Adrenal gland (tissue), 12 donors: ENCODE measurements around the gene SPEG. TPM values are rescaled to one million over a fixed set of nuclear protein-coding genes. Genes with fewer than 3 reads are reported as not detected.
A peak's percentile ranks its signal among the peaks of the same experiment; 100 is the strongest.

Experiments
- DNase-seq, 7 donors: peaks; one replicate each; pipeline ENCODE4 v3.0.0-alpha.2; 2019 to 2020
- H3K27ac ChIP-seq, 5 donors: fragments of 200-600 bp; sonication (generic) in 4 of 5; 1 replicate in 3 of 5; 2 replicates in 2 of 5; pipeline versions ENCODE4 v1.5.1 to v1.8.0; 2016 to 2020; ENCODE audit warnings: mild to moderate bottlenecking in 1 of 5
- H3K27me3 ChIP-seq: fragments of 200-600 bp; 2 replicates; pipeline ENCODE4 v1.8.0; 2021
- H3K36me3 ChIP-seq, 2 donors: fragments of 200-600 bp; replicated peaks in 1 of 2; 1 replicate in 1 of 2; 2 replicates in 1 of 2; pipeline versions ENCODE4 v1.5.1 to v1.8.0; 2018 to 2022
- H3K4me1 ChIP-seq, 2 donors: fragments of 200-600 bp; replicated peaks in 1 of 2; 1 replicate in 1 of 2; 2 replicates in 1 of 2; pipeline versions ENCODE4 v1.5.1 to v1.8.0; 2018 to 2021
- H3K4me3 ChIP-seq, 4 donors: fragments of 200-600 bp; sonication (generic) in 3 of 4; one replicate each; pipeline ENCODE4 v1.5.1; 2016 to 2018
- H3K9me3 ChIP-seq, 3 donors: fragments of 200-600 bp; sonication (generic) in 1 of 3; replicated peaks in 1 of 3; 1 replicate in 2 of 3; 2 replicates in 1 of 3; pipeline versions ENCODE4 v1.5.1 to v1.8.0; 2016 to 2021
- CTCF ChIP-seq, 6 experiments: fragments of 450-650 bp in 4 of 6; fragments of 200-600 bp in 2 of 6; sonication (generic) in 1 of 6; IDR thresholded peaks; 1 replicate in 5 of 6; 2 replicates in 1 of 6; pipeline versions ENCODE4 v1.5.1 to v1.8.0; 2016 to 2021; ENCODE audit warnings: antibody characterized with exemption in 6 of 6, mild to moderate bottlenecking in 2 of 6, moderate library complexity in 1 of 6
- POLR2A ChIP-seq, 2 donors: fragments of 450-650 bp; IDR thresholded peaks; one replicate each; pipeline ENCODE4 v1.6.1; 2017; ENCODE audit warnings: antibody characterized with exemption in 2 of 2, mild to moderate bottlenecking in 2 of 2, moderate library complexity in 1 of 2
- WGBS, 4 donors: extraction: QIAGEN DNeasy Blood & Tissue Kit in 2 of 4; methylation state at CpG; one replicate each; pipeline versions ENCODE4 v1.1.5 to v1.1.7; 2013 to 2017; 5-methylcytosine and 5-hydroxymethylcytosine counted together
- intact Hi-C, 2 donors: fragments of 100-400 bp; cut with DNase I; formaldehyde crosslinking; loops; one replicate each; pipeline versions ENCODE4 v1.14.1 to v1.15.0; 2022 to 2023
- polyA plus RNA-seq, 3 donors: library from polyadenylated mRNA; stranded (reverse); fragments of 200-250 nt in 2 of 3; fragments of 350-450 nt in 1 of 3; fragmentation: Illumina TruSeq in 1 of 3; extraction: RNeasy Lipid Tissue Mini Kit (QIAGEN cat#74804) in 1 of 3; gene quantifications; one replicate each; pipeline ENCODE4 v1.2.3, GENCODE V29; 2013 to 2014
- total RNA-seq, 9 donors: library from RNA; depleted of rRNA in 4 of 9; stranded (reverse); fragments of >200 nt in 4 of 9; fragments of 120-200 nt in 1 of 9; fragmentation: NEBNext Ultra II Directional in 1 of 9; extraction: Animal tissue kit (Norgen Biotek cat#: 25700) in 1 of 9; gene quantifications; one replicate each; pipeline versions ENCODE4 v1.1.0 to v1.2.4, GENCODE V29; 2013 to 2023
- donor health status: healthy with polysubstance abuse.
- donor health status: Bipolar disorder and iron deficiency.
- donor health status: DM: yes; HTN: yes; CAD: no.
- donor health status: DM: no; HTN: no; CAD: no.
- donor health status: DM: no; HTN: no; CAD: no.
- donor health status: DM: yes; HTN: yes; CAD: no.

Gene SPEG
- total and polyA plus RNA-seq, 12 donors = 0.66 to 178 (median 5.5) TPM

- no peak overlapping the region for H3K4me3 ChIP-seq
- H3K9me3 ChIP-seq = no peaks in the 10 kb centered on the region
- H3K27ac ChIP-seq = no peak overlapping the region
- peaks cover 18% of the 10 kb centered on the region for H3K27me3 ChIP-seq
- WGBS, 4 donors = 20 to 50% (median 42%) methylated on average over 10 to 88 of the region's 88 CpGs
- H3K4me1 ChIP-seq = no peaks in the 10 kb centered on the region
- no peak for DNase-seq
- TF ChIP-seq CTCF (IDR thresholded peaks at IDR 0.05) (no peak), POLR2A (IDR thresholded peaks at IDR 0.05) (no peak)
- intact Hi-C loops = no loop called here
- H3K36me3 ChIP-seq = no peaks in the 10 kb centered on the region
Measured at GRCh38 chr2:219448099-219448775, 13.6 kb downstream of the SPEG start.

GRCh38 chr2:219448776-219449341 is 14.2 kb downstream of the SPEG start:
- Histone ChIP-seq H3K4me1 (no peaks in the 10 kb centered on the region), H3K27me3 (peaks cover 18% of the 10 kb centered on the region), H3K9me3 (no peaks in the 10 kb centered on the region), H3K4me3 (no peak overlapping the region), H3K36me3 (no peaks in the 10 kb centered on the region), H3K27ac (no peak overlapping the region)
- intact Hi-C loops = no loop called here
- 38 to 49% (median 42%) methylated on average over 11 to 51 of the region's 51 CpGs; no CpG with 5 or more reads in 1 of the 4 donors for WGBS, 4 donors
- no peak for DNase-seq
- TF ChIP-seq POLR2A (IDR thresholded peaks at IDR 0.05) (no peak), CTCF (IDR thresholded peaks at IDR 0.05) (no peak)

- no peak overlapping the region for H3K4me3 ChIP-seq
- no peak overlapping the region for H3K27ac ChIP-seq
- DNase-seq = no peak
- no peak for TF ChIP-seq POLR2A (IDR thresholded peaks at IDR 0.05)
- TF ChIP-seq CTCF (IDR thresholded peaks at IDR 0.05) = no peak
- 63 to 86% (median 71%) methylated on average over 5 of the region's 5 CpGs for WGBS, 4 donors
- peaks cover 18% of the 10 kb centered on the region for H3K27me3 ChIP-seq
- no peaks in the 10 kb centered on the region for H3K36me3 ChIP-seq
- H3K4me1 ChIP-seq = no peaks in the 10 kb centered on the region
- intact Hi-C loops = no loop called here
- no peaks in the 10 kb centered on the region for H3K9me3 ChIP-seq
Measured at GRCh38 chr2:219449609-219450008, 15.0 kb downstream of the SPEG start.

GRCh38 chr2:219451661-219452360 is 17.2 kb downstream of the SPEG start:
- no peaks in the 10 kb centered on the region for H3K9me3 ChIP-seq
- no peak overlapping the region for H3K4me3 ChIP-seq
- intact Hi-C loops = no loop called here
- TF ChIP-seq CTCF (IDR thresholded peaks at IDR 0.05) = no peak
- no peak for TF ChIP-seq POLR2A (IDR thresholded peaks at IDR 0.05)
- no peaks in the 10 kb centered on the region for H3K36me3 ChIP-seq
- H3K27ac ChIP-seq = peak overlapping the region in 1 of 5 donors; percentile 34
- WGBS, 4 donors = 67 to 72% (median 67%) methylated on average over 8 to 18 of the region's 18 CpGs
- H3K4me1 ChIP-seq = no peaks in the 10 kb centered on the region
- peaks cover 18% of the 10 kb centered on the region for H3K27me3 ChIP-seq
- no peak for DNase-seq
